Measurements from ENCODE around the gene MDH1. TPM values are rescaled to one million over a fixed set of nuclear protein-coding genes. Genes with fewer than 3 reads are reported as not detected.

The MDH1 gene
- total and polyA plus RNA-seq, 2 donors (not counting 1 experiment from before 2014, with no cell fraction given) = 159 to 267 TPM

DNA sequence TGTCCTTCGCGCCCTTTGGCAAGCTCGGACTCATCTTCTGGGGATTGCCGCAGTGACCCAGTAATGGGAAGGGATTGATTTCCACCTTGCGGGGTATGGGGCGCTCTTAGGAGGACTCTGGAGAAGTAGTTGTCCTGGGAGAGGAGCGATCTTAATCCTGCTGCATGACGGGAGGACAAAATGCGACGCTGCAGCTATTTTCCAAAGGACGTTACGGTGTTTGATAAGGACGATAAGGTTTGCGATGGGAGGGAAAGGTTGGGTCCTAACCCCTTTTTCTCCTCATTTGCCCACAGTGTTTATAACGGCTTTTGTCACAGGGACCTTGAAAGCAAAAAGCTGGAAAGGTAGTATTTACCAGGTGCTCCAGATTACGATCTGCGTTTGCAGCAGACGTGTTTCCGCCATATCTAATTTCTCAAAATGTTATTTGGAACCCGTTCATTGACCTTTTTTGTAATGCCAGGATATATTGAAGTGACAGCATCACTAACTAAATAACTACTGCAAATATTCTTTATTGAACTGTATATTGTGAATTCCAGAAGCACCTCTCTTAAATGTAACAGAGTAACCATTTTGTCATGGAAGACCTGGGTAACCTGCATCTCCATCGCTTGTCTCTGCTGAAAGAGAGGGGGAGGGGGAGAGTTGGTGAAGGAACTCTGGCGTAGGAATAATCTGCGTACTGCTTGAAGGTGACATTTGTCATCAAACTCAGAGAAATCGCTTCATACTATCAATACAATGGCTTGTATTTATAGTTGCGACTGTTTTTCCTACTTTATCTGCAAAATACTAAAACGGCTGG is 590 bp downstream of the MDH1 start:
- Histone ChIP-seq H3K27me3 (ENCODE audit: control insufficient read depth, insufficient read depth, low read length) (no peaks in the 10 kb centered on the region), H4K20me1 (ENCODE audit: control insufficient read depth, extremely low read depth, insufficient read depth, low read length) (no peaks in the 10 kb centered on the region), H3K27ac (ENCODE audit: insufficient read depth, low read length) (peak overlapping the region; percentile 92), H3K4me2 (ENCODE audit: extremely low read depth, insufficient read depth, low read length) (peak overlapping the region; percentile 72), H3K9me3 (ENCODE audit: control insufficient read depth, insufficient read depth, low read depth, low read length) (no peaks in the 10 kb centered on the region), H3K4me3 (replicated peaks in 1 of 4; ENCODE audit: control extremely low read depth in 1 of 4, insufficient read depth in 1 of 4, low read depth in 3 of 4, low read length in 4 of 4) (peak overlapping the region; percentile 96 to 98 (median 97)), H3K9ac (ENCODE audit: insufficient read depth, low read length) (peak overlapping the region; percentile 83), H3K79me2 (ENCODE audit: control insufficient read depth, insufficient read depth, low read length) (peaks cover 42% of the 10 kb centered on the region), H2AFZ (ENCODE audit: low read length) (peak overlapping the region; percentile 92), H3K4me1 (ENCODE audit: control insufficient read depth, extremely low read depth, insufficient read depth, low read length) (peaks cover 6% of the 10 kb centered on the region), H3K36me3 (ENCODE audit: control insufficient read depth, insufficient read depth, low read length) (no peaks in the 10 kb centered on the region)
- TF ChIP-seq, protein P1, sequence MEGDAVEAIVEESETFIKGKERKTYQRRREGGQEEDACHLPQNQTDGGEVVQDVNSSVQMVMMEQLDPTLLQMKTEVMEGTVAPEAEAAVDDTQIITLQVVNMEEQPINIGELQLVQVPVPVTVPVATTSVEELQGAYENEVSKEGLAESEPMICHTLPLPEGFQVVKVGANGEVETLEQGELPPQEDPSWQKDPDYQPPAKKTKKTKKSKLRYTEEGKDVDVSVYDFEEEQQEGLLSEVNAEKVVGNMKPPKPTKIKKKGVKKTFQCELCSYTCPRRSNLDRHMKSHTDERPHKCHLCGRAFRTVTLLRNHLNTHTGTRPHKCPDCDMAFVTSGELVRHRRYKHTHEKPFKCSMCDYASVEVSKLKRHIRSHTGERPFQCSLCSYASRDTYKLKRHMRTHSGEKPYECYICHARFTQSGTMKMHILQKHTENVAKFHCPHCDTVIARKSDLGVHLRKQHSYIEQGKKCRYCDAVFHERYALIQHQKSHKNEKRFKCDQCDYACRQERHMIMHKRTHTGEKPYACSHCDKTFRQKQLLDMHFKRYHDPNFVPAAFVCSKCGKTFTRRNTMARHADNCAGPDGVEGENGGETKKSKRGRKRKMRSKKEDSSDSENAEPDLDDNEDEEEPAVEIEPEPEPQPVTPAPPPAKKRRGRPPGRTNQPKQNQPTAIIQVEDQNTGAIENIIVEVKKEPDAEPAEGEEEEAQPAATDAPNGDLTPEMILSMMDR (conservative IDR thresholded peaks at IDR 0.05 in 1 of 2, IDR thresholded peaks at IDR 0.05 in 1 of 2; ENCODE audit: low read depth in 1 of 2, low read length in 2 of 2) = no peak
- no peak for TF ChIP-seq EZH2 (IDR thresholded peaks at IDR 0.05; ENCODE audit: low read length, missing control alignments)
- DNase-seq (ENCODE audit: low read depth in 2 of 2) = no peak

DNA sequence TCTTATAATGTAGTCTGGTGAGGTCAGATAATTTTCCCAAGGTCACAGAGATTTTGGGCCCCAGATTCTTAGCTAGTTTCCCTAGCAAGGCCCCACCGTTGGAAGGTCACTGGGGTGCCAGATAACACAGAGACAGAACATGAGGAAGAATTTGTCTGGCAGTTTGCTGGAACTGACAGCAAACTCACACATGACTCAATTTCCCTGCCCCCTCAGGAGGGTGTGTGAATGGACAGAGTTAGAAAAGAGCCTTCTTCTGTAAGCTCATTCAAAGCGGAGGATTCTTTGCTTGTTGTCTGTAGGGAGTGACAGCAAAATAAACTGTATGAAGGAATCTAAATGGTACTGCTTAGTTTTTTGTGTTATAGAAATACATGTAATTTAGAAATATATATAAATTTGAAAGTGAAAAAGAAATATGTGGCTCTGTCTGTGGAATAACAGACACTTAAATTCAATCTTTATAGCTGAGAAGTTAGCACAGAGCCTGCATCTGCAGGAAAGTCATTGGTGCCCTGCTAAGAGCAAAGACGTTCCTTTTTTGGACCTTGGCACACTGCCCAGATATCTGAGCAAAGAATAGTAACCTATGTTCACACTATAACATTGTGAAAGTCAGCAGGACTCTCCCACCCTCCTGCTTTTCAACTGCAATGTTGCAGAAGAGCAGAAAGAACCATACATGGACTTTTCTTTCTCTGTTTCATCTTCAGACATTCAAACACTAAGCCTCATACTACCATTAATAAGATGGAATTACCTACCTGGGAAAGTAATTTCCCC is 2.1 kb downstream of the MDH1 start:
- Histone ChIP-seq H3K9me3 (ENCODE audit: control insufficient read depth, insufficient read depth, low read depth, low read length) (no peaks in the 10 kb centered on the region), H3K27ac (ENCODE audit: insufficient read depth, low read length) (no peak overlapping the region), H3K79me2 (ENCODE audit: control insufficient read depth, insufficient read depth, low read length) (peaks cover 42% of the 10 kb centered on the region), H3K27me3 (ENCODE audit: control insufficient read depth, insufficient read depth, low read length) (no peaks in the 10 kb centered on the region), H3K9ac (ENCODE audit: insufficient read depth, low read length) (no peak overlapping the region), H3K36me3 (ENCODE audit: control insufficient read depth, insufficient read depth, low read length) (peaks cover 3% of the 10 kb centered on the region), H3K4me3 (replicated peaks in 1 of 4; ENCODE audit: control extremely low read depth in 1 of 4, insufficient read depth in 1 of 4, low read depth in 3 of 4, low read length in 4 of 4) (peak overlapping the region in 1 of 4 experiments; percentile 96), H3K4me2 (ENCODE audit: extremely low read depth, insufficient read depth, low read length) (no peak overlapping the region), H2AFZ (ENCODE audit: low read length) (no peak overlapping the region), H3K4me1 (ENCODE audit: control insufficient read depth, extremely low read depth, insufficient read depth, low read length) (peaks cover 6% of the 10 kb centered on the region), H4K20me1 (ENCODE audit: control insufficient read depth, extremely low read depth, insufficient read depth, low read length) (no peaks in the 10 kb centered on the region)
- no peak for TF ChIP-seq EZH2 (IDR thresholded peaks at IDR 0.05; ENCODE audit: low read length, missing control alignments)
- TF ChIP-seq, protein P1 (conservative IDR thresholded peaks at IDR 0.05 in 1 of 2, IDR thresholded peaks at IDR 0.05 in 1 of 2; ENCODE audit: low read depth in 1 of 2, low read length in 2 of 2) = no peak
- peak in 1 of 2 donors; percentile 62 for DNase-seq (ENCODE audit: low read depth in 2 of 2)

DNA sequence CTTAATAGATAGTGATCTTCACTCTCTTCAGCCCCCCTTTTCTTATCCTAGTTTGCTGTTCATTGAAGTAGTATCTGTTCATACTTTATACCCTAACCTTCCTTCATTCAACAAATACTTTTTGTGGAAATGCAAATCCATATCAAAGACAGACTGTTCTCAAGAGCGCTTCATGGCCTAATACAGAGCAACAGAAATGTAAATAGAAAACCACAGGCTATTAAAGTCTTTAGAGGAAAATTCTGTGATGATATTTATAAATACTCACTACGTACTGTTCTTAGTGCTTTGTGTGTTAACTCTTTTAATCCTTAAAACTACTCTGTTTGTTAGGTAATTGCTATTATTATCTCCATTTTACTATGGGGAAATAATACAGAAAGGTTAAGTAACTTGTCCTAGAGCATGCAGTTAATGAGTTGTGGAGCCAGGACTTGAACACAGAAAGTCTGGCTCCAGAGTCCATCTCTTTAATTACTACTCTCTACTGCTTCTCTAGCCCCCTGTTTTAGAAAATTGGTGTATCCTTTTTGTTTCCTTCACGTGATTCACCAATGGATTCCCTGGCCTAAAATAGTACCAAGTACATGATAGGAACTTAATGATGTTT is 2.9 kb downstream of the MDH1 start:
- H3K27ac ChIP-seq (ENCODE audit: insufficient read depth, low read length) = no peak overlapping the region
- no peaks in the 10 kb centered on the region for H3K27me3 ChIP-seq (ENCODE audit: control insufficient read depth, insufficient read depth, low read length)
- no peak overlapping the region for H3K4me2 ChIP-seq (ENCODE audit: extremely low read depth, insufficient read depth, low read length)
- peaks cover 37% of the 10 kb centered on the region for H3K79me2 ChIP-seq (ENCODE audit: control insufficient read depth, insufficient read depth, low read length)
- H3K9ac ChIP-seq (ENCODE audit: insufficient read depth, low read length) = no peak overlapping the region
- H3K4me3 ChIP-seq (replicated peaks in 1 of 4; ENCODE audit: control extremely low read depth in 1 of 4, insufficient read depth in 1 of 4, low read depth in 3 of 4, low read length in 4 of 4) = no peak overlapping the region
- TF ChIP-seq EZH2 (IDR thresholded peaks at IDR 0.05; ENCODE audit: low read length, missing control alignments) = no peak
- TF ChIP-seq, protein P1 (conservative IDR thresholded peaks at IDR 0.05 in 1 of 2, IDR thresholded peaks at IDR 0.05 in 1 of 2; ENCODE audit: low read depth in 1 of 2, low read length in 2 of 2) = no peak
- H3K36me3 ChIP-seq (ENCODE audit: control insufficient read depth, insufficient read depth, low read length) = peaks cover 3% of the 10 kb centered on the region
- H2AFZ ChIP-seq (ENCODE audit: low read length) = no peak overlapping the region
- H3K9me3 ChIP-seq (ENCODE audit: control insufficient read depth, insufficient read depth, low read depth, low read length) = no peaks in the 10 kb centered on the region
- DNase-seq (ENCODE audit: low read depth in 2 of 2) = no peak
- no peaks in the 10 kb centered on the region for H4K20me1 ChIP-seq (ENCODE audit: control insufficient read depth, extremely low read depth, insufficient read depth, low read length)
- peaks cover 6% of the 10 kb centered on the region for H3K4me1 ChIP-seq (ENCODE audit: control insufficient read depth, extremely low read depth, insufficient read depth, low read length)
